GM21723 (cell line): ENCODE measurements around the gene SUGP1.
A peak's percentile ranks its signal among the peaks of the same experiment; 100 is the strongest.
"Not testable (repeated sequence)": the region's sequence is repeated elsewhere in the genome, so short reads cannot be mapped to it uniquely, and the experiment has no call there.

Experiments
- ATAC-seq: cut with Tn5 transposase; IDR thresholded peaks from one replicate; pipeline ENCODE4 v1.9.1; 2021; ENCODE audit warnings: mild to moderate bottlenecking, moderate library complexity; ENCODE audit not compliant: unreplicated experiment

Gene SUGP1

DNA sequence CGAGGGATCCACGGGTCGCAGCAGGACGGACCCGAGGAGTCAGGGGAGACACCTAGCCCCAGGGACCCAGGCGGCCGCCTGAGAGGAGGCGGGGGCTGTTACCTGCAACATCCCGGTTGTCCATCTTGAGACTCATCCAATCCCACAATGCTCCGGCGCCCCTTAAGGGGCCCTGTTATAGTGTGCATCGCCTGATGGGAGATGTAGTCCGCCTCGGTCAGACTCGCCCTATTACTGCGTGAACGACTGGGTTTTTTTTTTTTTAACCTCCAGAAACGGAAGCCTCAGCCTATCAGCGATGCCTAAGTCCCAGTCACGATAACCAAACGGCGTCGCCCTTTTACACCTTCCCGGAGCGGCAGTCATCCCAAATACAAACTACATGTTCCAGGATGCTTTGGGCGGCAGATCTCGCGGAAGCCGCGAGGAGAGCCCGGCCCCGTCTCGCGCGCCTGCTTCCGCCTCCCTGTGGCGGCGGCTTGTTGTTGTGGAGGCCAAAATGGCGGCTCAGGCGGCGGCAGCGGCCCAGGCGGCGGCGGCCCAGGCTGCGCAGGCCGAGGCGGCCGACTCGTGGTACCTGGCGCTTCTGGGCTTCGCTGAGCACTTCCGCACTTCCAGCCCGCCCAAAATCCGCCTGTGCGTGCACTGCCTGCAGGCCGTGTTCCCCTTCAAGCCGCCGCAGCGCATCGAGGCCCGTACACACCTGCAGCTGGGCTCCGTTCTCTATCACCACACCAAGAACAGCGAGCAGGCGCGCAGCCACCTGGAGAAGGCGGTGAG, at the start of gene SUGP1, which contains the start of gene MAU2:
SUGP1 (minus strand) TSS at position 149 of the 780 bp plus-strand sequence; CDS start at position 136, 13 bp downstream.
MAU2 (plus strand) TSS at position 469 of the 780 bp plus-strand sequence; CDS start at position 500, 31 bp downstream.
- peak; percentile 89 for ATAC-seq

DNA sequence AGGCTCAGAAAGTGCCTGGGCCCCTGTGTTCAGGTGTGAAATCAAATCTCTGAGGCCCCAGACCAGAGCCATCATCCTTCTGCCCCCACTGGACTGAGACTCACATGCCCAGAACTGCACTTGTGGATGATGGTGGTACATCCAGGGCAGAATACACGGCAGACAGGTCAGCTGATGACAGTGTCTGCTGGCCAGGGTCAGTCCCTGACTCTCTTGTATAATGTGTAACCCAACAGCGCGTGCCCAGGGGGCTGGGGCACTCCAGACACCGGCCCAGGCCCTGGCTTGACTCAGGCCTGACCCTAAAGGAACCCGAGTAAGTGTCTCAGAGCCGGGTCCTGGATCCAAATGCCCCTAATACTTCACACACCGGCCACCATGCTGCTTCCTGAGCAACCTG, 47.8 kb upstream of the SUGP1 start:
- no peak for ATAC-seq

GRCh38 chr19:19366434-19367396, 46.4 kb upstream of the SUGP1 start:
- peak; percentile 61 for ATAC-seq

- ATAC-seq = no peak
Observed at GRCh38 chr19:19362075-19362474, 41.8 kb upstream of the SUGP1 start.

- peak; percentile 70 for ATAC-seq
Observed at GRCh38 chr19:19361075-19361594, 40.8 kb upstream of the SUGP1 start.

DNA sequence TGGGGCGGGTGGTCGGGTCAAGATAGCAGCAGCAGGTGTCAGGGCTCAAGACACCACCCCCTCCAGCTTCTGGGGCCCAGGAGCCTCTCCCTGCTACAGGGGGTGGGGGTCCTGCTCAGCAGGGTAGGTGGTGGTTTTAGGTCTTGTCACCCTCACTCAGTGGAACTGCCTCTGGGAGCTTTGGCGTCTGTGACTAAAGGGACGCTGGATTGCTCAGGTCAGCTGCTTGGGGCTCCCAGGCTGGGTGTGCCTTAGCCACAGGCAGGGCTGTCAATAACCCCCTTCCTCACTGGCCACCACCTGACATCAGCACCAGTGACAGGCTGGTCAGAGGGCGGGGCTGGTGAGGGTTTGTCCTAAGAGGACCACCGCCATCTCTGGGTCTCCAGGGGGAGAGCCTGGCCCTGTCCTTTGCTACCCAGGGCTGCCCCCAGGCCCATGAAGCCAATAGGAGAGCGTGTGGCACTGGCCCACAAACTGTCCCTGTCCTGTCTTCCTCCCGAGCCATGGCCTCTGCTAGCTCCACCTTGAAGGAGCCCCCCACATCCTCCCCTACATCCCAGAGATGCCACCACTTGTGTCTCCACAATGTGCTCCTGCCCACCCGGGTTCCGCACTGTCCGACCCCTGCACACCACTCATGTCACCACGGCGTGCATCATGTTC, 36.7 kb upstream of the SUGP1 start:
- no peak for ATAC-seq

DNA sequence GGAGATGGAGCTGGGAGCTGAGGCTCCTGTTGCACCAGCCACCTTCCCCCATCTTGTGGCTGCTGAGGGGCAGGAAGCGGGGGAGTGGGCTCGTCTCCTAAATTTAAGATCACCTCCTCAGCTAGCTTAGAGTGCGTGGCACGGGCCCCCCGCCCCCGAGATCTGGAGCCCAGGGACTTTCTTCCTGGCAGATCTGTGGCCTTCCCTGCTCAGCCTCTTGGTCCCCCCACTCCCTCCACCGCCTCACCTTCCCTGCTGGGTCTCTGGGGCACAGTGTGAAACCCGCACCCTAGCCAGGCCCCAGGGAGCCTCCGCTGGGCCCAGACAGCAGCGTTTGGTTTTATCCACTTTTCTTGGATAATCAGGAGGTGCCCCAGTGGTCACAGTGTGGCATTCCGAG, 36.2 kb upstream of the SUGP1 start:
- ATAC-seq = no peak

DNA sequence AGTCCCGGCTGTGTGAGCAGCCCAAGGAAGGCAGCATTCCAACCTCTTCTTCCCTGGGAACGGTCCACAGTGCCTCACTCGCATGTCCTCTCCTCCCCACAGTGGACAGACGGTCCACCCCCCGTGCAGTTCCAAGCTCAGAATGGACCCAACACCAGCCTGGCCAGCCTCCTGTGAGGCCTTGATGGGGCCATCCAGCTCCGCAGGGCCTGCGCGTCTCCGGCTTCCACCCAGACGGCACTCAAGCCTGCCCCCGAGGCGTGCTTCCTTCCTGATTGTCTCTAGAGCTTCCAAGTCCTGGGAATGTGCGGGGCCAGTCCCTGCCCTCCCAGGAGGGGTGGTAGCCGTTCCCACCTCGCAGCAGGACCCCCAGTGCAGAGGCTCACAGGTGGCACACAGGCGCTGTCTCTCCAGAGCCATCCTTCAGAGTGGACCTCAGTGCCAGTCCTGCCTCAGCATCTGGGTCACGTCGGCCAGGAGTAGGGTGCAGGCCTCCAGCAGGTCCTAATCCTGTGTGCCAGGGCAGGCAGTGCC, 35.4 kb upstream of the SUGP1 start:
- no peak for ATAC-seq

DNA sequence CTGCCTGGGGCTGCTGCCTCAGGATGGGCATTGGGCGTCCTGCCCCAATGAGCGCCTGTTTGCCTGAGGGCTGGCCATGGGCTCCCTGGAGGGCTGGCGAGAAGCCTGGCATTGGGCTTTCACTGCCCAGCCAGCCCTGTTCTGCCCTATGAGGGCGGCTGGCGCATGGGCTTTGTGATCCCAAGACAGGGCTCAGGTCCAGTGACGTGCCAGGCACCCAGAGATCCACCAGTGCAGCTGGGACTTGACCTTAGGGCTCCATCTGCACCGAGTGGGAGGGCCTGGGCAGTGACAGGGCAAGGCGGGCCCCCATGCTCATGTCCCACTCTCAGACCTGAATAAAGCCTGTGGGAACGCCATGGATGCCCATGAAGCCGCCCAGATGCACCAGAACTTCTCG, 34.6 kb upstream of the SUGP1 start:
- no peak for ATAC-seq

DNA sequence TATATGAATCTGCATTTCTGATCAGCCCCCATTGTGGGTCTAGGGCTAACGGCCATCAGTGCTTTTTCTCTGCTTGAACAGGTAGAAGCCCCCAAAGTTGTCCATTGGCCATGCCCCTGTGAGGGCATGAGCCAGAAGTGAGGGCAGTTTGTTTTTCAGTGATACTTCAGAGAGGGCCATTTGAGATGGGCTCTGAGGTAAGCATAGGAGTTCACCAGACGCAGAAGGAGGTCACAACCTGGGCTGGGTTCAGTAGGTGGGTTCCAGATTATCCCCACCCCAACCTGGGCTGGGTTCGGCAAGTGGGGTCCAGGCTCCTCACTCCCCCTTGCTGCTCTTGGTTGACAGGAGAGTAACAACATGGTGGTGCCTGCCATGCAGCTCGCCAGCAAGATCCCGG, 33.7 kb upstream of the SUGP1 start:
- no peak for ATAC-seq

DNA sequence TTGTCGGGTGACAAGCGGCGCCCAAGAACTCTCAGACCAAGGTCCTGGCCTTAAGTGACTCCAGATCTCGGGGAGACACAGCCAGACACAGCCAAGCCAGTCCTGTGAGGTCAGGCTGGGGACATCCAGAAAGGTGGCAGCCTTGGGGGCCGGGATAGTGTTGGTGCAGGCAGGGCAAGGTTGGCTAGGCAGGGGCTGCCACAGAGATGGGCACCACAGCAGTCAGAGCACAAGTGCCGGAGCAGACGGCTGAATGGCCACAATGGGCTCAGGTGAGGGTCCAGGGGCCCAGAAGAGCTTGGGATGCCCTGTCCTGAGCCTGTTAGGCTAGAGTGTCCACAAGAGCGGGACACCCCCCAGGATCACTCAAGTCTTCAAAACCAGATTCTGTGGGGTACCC, 32.5 kb upstream of the SUGP1 start:
- no peak for ATAC-seq

DNA sequence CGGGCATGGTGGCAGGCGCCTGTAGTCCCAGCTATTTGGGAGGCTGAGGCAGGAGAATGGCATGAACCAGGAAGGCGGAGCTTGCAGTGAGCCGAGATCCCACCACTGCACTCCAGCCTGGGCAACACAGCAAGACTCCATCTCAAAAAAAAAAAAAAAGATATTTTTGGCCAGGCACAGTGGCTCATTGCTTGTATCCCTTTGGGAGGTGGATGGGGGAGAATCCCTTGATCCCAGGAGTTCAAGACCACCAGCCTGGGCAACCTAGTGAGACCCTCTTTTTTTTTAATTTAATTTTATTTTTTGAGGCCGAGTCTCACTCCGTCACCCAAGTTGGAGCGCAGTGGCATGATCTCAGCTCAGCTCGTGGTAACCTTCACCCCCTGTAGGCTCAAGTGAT, 30.4 kb upstream of the SUGP1 start:
- not testable (repeated sequence) for ATAC-seq

DNA sequence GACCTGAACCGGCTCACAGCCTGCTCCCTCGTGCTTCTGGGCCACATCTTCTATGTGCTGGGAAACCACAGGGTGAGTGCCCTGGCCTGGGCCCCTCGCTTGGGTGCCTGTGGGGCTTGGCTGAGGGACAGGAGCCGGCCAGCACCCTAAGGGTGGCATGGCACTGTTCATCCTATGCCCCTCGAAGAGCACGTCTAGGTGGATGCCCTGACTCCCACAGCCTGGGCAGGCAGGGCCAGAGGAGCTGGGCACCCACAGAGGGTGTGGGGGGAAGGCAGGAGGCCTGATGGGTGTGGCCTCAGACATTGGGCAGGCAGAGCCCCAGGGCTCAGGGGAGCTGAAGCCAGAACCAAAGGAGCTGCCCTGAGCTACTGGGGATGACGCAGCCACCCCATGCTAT, 29.1 kb upstream of the SUGP1 start:
- no peak for ATAC-seq

- ATAC-seq = no peak
Observed at GRCh38 chr19:19348266-19348665, 28.0 kb upstream of the SUGP1 start.

DNA sequence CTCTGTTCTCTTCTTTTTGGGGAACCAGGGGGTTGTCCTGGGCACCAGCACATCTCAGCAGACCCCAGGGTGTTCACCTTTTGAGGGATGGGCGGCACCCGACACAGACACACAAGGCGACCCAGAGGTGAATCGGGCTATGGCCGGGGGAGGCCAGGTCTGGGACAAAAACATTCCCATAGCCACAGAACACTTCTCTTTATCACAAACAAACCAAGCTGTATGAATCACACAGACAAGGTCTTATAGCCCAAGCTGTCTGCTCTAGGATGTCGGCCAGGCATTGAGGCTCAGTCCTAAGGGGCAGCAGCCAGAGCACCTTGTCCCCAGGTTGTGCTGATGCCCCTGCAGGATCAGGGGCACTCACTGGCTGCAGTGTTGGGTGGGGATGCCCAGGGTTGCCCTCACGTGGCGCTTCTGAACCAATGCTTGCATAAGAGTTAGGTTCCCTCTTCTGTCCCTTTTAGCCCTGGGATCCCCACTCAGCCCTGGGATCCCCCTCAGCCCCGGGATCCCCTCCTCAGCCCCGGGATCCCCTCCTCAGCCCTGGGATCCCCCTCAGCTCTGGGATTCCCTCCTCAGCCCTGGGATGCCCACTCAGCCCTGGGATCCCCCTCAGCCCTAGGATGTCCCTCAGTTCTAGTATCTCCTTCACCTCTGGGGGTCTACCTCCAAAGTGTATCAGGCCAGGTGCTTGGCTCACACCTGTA, 27.2 kb upstream of the SUGP1 start:
- ATAC-seq = no peak

- ATAC-seq = no peak
Observed at GRCh38 chr19:19345970-19346369, 25.7 kb upstream of the SUGP1 start.

DNA sequence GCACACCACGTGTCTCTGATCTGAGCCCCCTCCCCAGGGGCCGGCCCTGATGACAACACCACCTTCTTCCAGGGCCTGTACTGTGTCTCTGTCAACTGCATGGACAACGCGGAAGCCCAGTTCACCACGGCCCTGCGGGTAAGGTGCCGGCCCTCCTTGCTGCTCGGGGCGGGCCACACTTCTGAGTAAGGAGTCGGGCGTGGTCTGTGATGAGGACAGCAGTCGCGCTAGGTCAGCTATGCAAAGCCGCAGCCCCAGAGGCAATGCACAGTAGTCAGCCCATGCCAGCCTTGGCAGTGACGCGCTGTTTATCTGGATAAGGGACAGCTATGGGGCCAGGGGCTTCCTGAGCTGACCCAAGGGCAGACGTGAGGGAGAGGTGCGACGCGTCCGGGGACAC, 24.9 kb upstream of the SUGP1 start:
- no peak for ATAC-seq

- ATAC-seq = no peak
Observed at GRCh38 chr19:19343762-19344161, 23.5 kb upstream of the SUGP1 start.

DNA sequence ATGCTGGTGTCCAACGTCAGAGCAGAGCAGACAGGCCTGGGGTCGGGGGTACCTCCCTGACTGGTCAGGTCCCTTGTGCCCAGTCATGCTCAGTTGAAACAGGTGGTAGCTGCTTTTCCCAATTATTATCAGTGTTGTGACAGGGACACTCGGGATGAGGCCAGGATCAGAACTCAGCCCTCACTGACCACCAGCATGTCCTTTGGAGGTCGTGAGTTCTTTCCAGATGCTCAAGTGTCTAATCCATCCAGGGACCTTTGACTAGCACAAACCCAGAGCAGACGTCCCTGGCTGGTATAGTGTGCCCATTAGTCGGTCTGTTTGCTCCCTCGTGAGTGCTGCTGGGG, 22.7 kb upstream of the SUGP1 start:
- ATAC-seq = no peak
